H9 (cell line): ENCODE measurements around the gene CHMP3. TPM values are rescaled to one million over a fixed set of nuclear protein-coding genes. Genes with fewer than 3 reads are reported as not detected.

Source experiments
- DNase-seq: peaks from one replicate; pipeline ENCODE4 v3.0.0-alpha.2; 2017
- H2AFZ ChIP-seq: one replicate; pipeline ENCODE4 v1.6.1; 2013; ENCODE audit warnings: mild to moderate bottlenecking, low read length, control low read depth, moderate library complexity
- H2AK5ac ChIP-seq: 2 replicates; pipeline ENCODE4 v1.6.1; 2013; ENCODE audit warnings: low read length, control low read depth, mixed read lengths; ENCODE audit not compliant: insufficient read length
- H2BK120ac ChIP-seq: one replicate; pipeline ENCODE4 v1.6.1; 2013; ENCODE audit warnings: low read depth, mild to moderate bottlenecking, low read length, control low read depth, inconsistent platforms; ENCODE audit not compliant: poor library complexity, severe bottlenecking
- H2BK12ac ChIP-seq: 2 replicates; pipeline ENCODE4 v1.6.1; 2013; ENCODE audit warnings: low read length, control low read depth, mixed read lengths, low read depth; ENCODE audit not compliant: insufficient read length
- H2BK15ac ChIP-seq: 2 replicates; pipeline ENCODE4 v1.6.1; 2013; ENCODE audit warnings: low read depth, low read length, control low read depth
- H2BK20ac ChIP-seq: one replicate; pipeline ENCODE4 v1.6.1; 2013; ENCODE audit warnings: low read depth, mild to moderate bottlenecking, low read length, control low read depth, inconsistent platforms; ENCODE audit not compliant: poor library complexity, severe bottlenecking
- H2BK5ac ChIP-seq: 2 replicates; pipeline ENCODE4 v1.6.1; 2013; ENCODE audit warnings: low read length, control low read depth, mixed read lengths; ENCODE audit not compliant: insufficient read length
- H3K14ac ChIP-seq: 2 replicates; pipeline ENCODE4 v1.6.1; 2013; ENCODE audit warnings: low read length, control low read depth; ENCODE audit not compliant: insufficient read depth
- H3K18ac ChIP-seq: 2 replicates; pipeline ENCODE4 v1.6.1; 2013; ENCODE audit warnings: low read depth, mild to moderate bottlenecking, mixed read lengths, low read length, control low read depth; ENCODE audit not compliant: insufficient read length
- H3K23ac ChIP-seq: 2 replicates; pipeline ENCODE4 v1.6.1; 2013; ENCODE audit warnings: low read length, control low read depth, mixed read lengths, low read depth; ENCODE audit not compliant: insufficient read length
- H3K23me2 ChIP-seq: 2 replicates; pipeline ENCODE4 v1.6.1; 2013; ENCODE audit warnings: low read depth, mild to moderate bottlenecking, mixed read lengths, low read length, control low read depth; ENCODE audit not compliant: insufficient read length, poor library complexity, severe bottlenecking
- H3K27ac ChIP-seq: 2 replicates; pipeline ENCODE4 v1.5.1; 2013; ENCODE audit warnings: low read length, control low read depth, mixed read lengths, low read depth; ENCODE audit not compliant: insufficient read length
- H3K27me3 ChIP-seq: 2 replicates; pipeline ENCODE4 v1.6.1; 2013; ENCODE audit warnings: low read length, control low read depth, inconsistent platforms; ENCODE audit not compliant: insufficient read depth
- H3K4ac ChIP-seq: 2 replicates; pipeline ENCODE4 v1.6.1; 2013; ENCODE audit warnings: low read depth, mild to moderate bottlenecking, control low read depth, inconsistent platforms, low read length, moderate library complexity
- H3K4me1 ChIP-seq: 2 replicates; pipeline ENCODE4 v1.6.1; 2013; ENCODE audit warnings: low read length, control low read depth, inconsistent platforms; ENCODE audit not compliant: insufficient read depth
- H3K4me2 ChIP-seq: 2 replicates; pipeline ENCODE4 v1.6.1; 2013; ENCODE audit warnings: low read length, control low read depth, mixed read lengths; ENCODE audit not compliant: insufficient read length, insufficient read depth
- H3K56ac ChIP-seq: 2 replicates; pipeline ENCODE4 v1.6.1; 2013; ENCODE audit warnings: low read depth, mild to moderate bottlenecking, mixed read lengths, low read length, control low read depth; ENCODE audit not compliant: insufficient read length
- H3K79me1 ChIP-seq: 2 replicates; pipeline ENCODE4 v1.6.1; 2013; ENCODE audit warnings: low read depth, mild to moderate bottlenecking, moderate library complexity, low read length, control low read depth, inconsistent platforms; ENCODE audit not compliant: insufficient read depth, poor library complexity, severe bottlenecking
- H3K79me2 ChIP-seq: 2 replicates; pipeline ENCODE4 v1.6.1; 2013; ENCODE audit warnings: low read length, control low read depth, inconsistent platforms; ENCODE audit not compliant: insufficient read depth
- H3K9ac ChIP-seq: 2 replicates; pipeline ENCODE4 v1.6.1; 2013; ENCODE audit warnings: low read length, control low read depth, mixed read lengths; ENCODE audit not compliant: insufficient read length; ENCODE audit errors: extremely low read depth
- H3K9me3 ChIP-seq: one replicate; pipeline ENCODE4 v1.6.1; 2013; ENCODE audit warnings: low read depth, low read length, inconsistent platforms; ENCODE audit not compliant: control insufficient read depth
- H3T11ph ChIP-seq: one replicate; pipeline ENCODE4 v1.6.1; 2013; ENCODE audit warnings: mild to moderate bottlenecking, low read length, control low read depth, inconsistent platforms
- H4K20me1 ChIP-seq: one replicate; pipeline ENCODE4 v1.6.1; 2013; ENCODE audit not compliant: control insufficient read depth, insufficient read length, insufficient read depth
- H4K5ac ChIP-seq: 2 replicates; pipeline ENCODE4 v1.6.1; 2013; ENCODE audit warnings: low read depth, mild to moderate bottlenecking, mixed read lengths, low read length, control low read depth; ENCODE audit not compliant: insufficient read length
- H4K8ac ChIP-seq: replicated peaks from 2 replicates; pipeline ENCODE4 v1.6.1; 2013; ENCODE audit warnings: low read length, control low read depth, mixed read lengths, low read depth; ENCODE audit not compliant: insufficient read length
- H4K91ac ChIP-seq: 2 replicates; pipeline ENCODE4 v1.6.1; 2013; ENCODE audit warnings: low read depth, mild to moderate bottlenecking, moderate library complexity, mixed read lengths, low read length, control low read depth; ENCODE audit not compliant: insufficient read length
- H3K27ac Mint-ChIP-seq, 3 experiments: 2 replicates in 2 of 3; 3 replicates in 1 of 3; pipeline ENCODE4 v1.8.0; 2020 to 2021; ENCODE audit warnings: mixed read lengths in 3 of 3, mild to moderate bottlenecking in 1 of 3, moderate library complexity in 1 of 3
- H3K27me3 Mint-ChIP-seq: 2 replicates; pipeline ENCODE4 v1.8.0; 2021; ENCODE audit warnings: low read depth, mild to moderate bottlenecking, moderate library complexity, mixed read lengths
- H3K36me3 Mint-ChIP-seq, 3 experiments: 2 replicates in 2 of 3; 3 replicates in 1 of 3; pipeline ENCODE4 v1.8.0; 2020 to 2021; ENCODE audit warnings: low read depth in 3 of 3, mixed read lengths in 3 of 3; ENCODE audit not compliant: insufficient read depth in 1 of 3
- H3K4me1 Mint-ChIP-seq, 2 experiments: 2 replicates each; pipeline ENCODE4 v1.8.0; 2020; ENCODE audit warnings: mixed read lengths in 2 of 2
- H3K4me3 Mint-ChIP-seq, 2 experiments: 2 replicates in 1 of 2; 3 replicates in 1 of 2; pipeline ENCODE4 v1.8.0; 2020 to 2021; ENCODE audit warnings: mild to moderate bottlenecking in 2 of 2, mixed read lengths in 2 of 2, moderate library complexity in 1 of 2
- H3K9me3 Mint-ChIP-seq, 2 experiments: 2 replicates in 1 of 2; 3 replicates in 1 of 2; pipeline ENCODE4 v1.8.0; 2020; ENCODE audit warnings: mild to moderate bottlenecking in 2 of 2, mixed read lengths in 2 of 2, moderate library complexity in 1 of 2
- WGBS: extraction: QIAGEN DNeasy Blood & Tissue Kit; methylation state at CpG from one replicate; pipeline ENCODE4 v1.1.7; 2013; ENCODE audit warnings: missing lambda C conversion rate, low lambda C conversion rate, mixed read lengths; ENCODE audit not compliant: insufficient read length; ENCODE audit errors: extremely low coverage; 5-methylcytosine and 5-hydroxymethylcytosine counted together
- total RNA-seq: library from RNA; stranded (reverse); gene quantifications from 2 replicates; pipeline ENCODE4 v1.2.1, GENCODE V29; 2021
- TF ChIP-seq, protein P1 (sequence below): fragments of 200-600 bp; sonication (generic); conservative IDR thresholded peaks from 3 replicates; pipeline ENCODE4 v1.8.0; 2021; ENCODE audit warnings: antibody characterized with exemption, mild to moderate bottlenecking

Gene CHMP3
- total RNA-seq, 1 experiment from 2014 or later, result 28.8 TPM

DNA sequence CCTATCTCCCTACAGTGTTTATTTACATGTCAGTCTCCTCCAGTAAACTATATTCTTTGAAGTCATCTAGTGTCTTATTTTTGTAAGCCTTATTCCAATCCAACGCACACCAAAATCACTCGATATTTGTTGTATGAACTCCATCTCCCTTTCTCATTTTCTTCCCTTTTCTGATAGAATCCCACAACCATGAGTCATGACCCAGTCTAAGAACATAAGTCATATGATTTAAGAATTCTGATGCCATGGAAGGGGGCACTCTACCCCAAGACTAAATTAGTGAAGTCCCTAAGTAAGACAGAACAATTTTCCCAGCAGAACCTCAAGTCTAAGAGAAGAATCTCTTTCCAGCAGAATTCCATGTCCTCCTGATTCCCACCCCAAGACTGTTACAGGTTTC, 5.4 kb downstream of the CHMP3 start:
- H3T11ph ChIP-seq, result no peak overlapping the region
- H4K20me1 ChIP-seq, result no peaks in the 10 kb centered on the region
- no peak overlapping the region for H4K8ac ChIP-seq
- TF ChIP-seq, protein P1, sequence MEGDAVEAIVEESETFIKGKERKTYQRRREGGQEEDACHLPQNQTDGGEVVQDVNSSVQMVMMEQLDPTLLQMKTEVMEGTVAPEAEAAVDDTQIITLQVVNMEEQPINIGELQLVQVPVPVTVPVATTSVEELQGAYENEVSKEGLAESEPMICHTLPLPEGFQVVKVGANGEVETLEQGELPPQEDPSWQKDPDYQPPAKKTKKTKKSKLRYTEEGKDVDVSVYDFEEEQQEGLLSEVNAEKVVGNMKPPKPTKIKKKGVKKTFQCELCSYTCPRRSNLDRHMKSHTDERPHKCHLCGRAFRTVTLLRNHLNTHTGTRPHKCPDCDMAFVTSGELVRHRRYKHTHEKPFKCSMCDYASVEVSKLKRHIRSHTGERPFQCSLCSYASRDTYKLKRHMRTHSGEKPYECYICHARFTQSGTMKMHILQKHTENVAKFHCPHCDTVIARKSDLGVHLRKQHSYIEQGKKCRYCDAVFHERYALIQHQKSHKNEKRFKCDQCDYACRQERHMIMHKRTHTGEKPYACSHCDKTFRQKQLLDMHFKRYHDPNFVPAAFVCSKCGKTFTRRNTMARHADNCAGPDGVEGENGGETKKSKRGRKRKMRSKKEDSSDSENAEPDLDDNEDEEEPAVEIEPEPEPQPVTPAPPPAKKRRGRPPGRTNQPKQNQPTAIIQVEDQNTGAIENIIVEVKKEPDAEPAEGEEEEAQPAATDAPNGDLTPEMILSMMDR, result no peak
- H2BK12ac ChIP-seq, result no peak overlapping the region
- H3K4me3 Mint-ChIP-seq, result no peak overlapping the region
- H3K79me2 ChIP-seq, result peaks cover 5% of the 10 kb centered on the region; the same call in 1 of the 2 replicates
- peaks cover 6% of the 10 kb centered on the region for H3K23me2 ChIP-seq
- no peak overlapping the region for H2AK5ac ChIP-seq
- peaks cover 3 to 18% (median 9%) of the 10 kb centered on the region in 3 experiments; a peak in 6 of 7 replicates for H3K36me3 Mint-ChIP-seq
- H3K9me3 ChIP-seq, result no peaks in the 10 kb centered on the region
- no peaks in the 10 kb centered on the region for H3K27me3 ChIP-seq
- H3K4ac ChIP-seq, result no peak overlapping the region
- H4K5ac ChIP-seq, result no peak overlapping the region
- H3K27ac ChIP-seq, result no peak overlapping the region
- H3K14ac ChIP-seq, result no peak overlapping the region
- H3K4me1 Mint-ChIP-seq, result peaks cover 10 to 11% of the 10 kb centered on the region in 2 experiments
- WGBS, result 100% methylated on average over 2 of the region's 2 CpGs
- DNase-seq, result no peak
- H2BK15ac ChIP-seq, result no peak overlapping the region
- peaks cover 6% of the 10 kb centered on the region for H3K79me1 ChIP-seq
- no peak overlapping the region for H2BK20ac ChIP-seq
- H4K91ac ChIP-seq, result no peak overlapping the region
- H3K56ac ChIP-seq, result no peak overlapping the region
- no peak overlapping the region for H3K4me2 ChIP-seq
- H3K27me3 Mint-ChIP-seq, result no peaks in the 10 kb centered on the region
- no peak overlapping the region for H2AFZ ChIP-seq
- no peak overlapping the region for H3K27ac Mint-ChIP-seq
- H3K9me3 Mint-ChIP-seq, result peaks cover 4 to 5% of the 10 kb centered on the region in 2 experiments; a peak in 4 of 5 replicates
- H3K18ac ChIP-seq, result no peak overlapping the region
- no peak overlapping the region for H3K9ac ChIP-seq
- no peak overlapping the region for H3K23ac ChIP-seq
- no peak overlapping the region for H2BK5ac ChIP-seq
- no peaks in the 10 kb centered on the region for H3K4me1 ChIP-seq
- no peak overlapping the region for H2BK120ac ChIP-seq
